Adrenal gland (tissue), 12 donors: Measurements from ENCODE around the gene PCYOX1L. TPM values are rescaled to one million over a fixed set of nuclear protein-coding genes. Genes with fewer than 3 reads are reported as not detected.

Experiments used
- DNase-seq, 7 donors: peaks; one replicate each; pipeline ENCODE4 v3.0.0-alpha.2; 2019 to 2020
- H3K27ac ChIP-seq, 5 donors: fragments of 200-600 bp; sonication (generic) in 4 of 5; 1 replicate in 3 of 5; 2 replicates in 2 of 5; pipeline versions ENCODE4 v1.5.1 to v1.8.0; 2016 to 2020; ENCODE audit warnings: mild to moderate bottlenecking in 1 of 5
- H3K27me3 ChIP-seq: fragments of 200-600 bp; 2 replicates; pipeline ENCODE4 v1.8.0; 2021
- H3K36me3 ChIP-seq, 2 donors: fragments of 200-600 bp; replicated peaks in 1 of 2; 1 replicate in 1 of 2; 2 replicates in 1 of 2; pipeline versions ENCODE4 v1.5.1 to v1.8.0; 2018 to 2022
- H3K4me1 ChIP-seq, 2 donors: fragments of 200-600 bp; replicated peaks in 1 of 2; 1 replicate in 1 of 2; 2 replicates in 1 of 2; pipeline versions ENCODE4 v1.5.1 to v1.8.0; 2018 to 2021
- H3K4me3 ChIP-seq, 4 donors: fragments of 200-600 bp; sonication (generic) in 3 of 4; one replicate each; pipeline ENCODE4 v1.5.1; 2016 to 2018
- H3K9me3 ChIP-seq, 3 donors: fragments of 200-600 bp; sonication (generic) in 1 of 3; replicated peaks in 1 of 3; 1 replicate in 2 of 3; 2 replicates in 1 of 3; pipeline versions ENCODE4 v1.5.1 to v1.8.0; 2016 to 2021
- CTCF ChIP-seq, 6 experiments: fragments of 450-650 bp in 4 of 6; fragments of 200-600 bp in 2 of 6; sonication (generic) in 1 of 6; IDR thresholded peaks; 1 replicate in 5 of 6; 2 replicates in 1 of 6; pipeline versions ENCODE4 v1.5.1 to v1.8.0; 2016 to 2021; ENCODE audit warnings: antibody characterized with exemption in 6 of 6, mild to moderate bottlenecking in 2 of 6, moderate library complexity in 1 of 6
- POLR2A ChIP-seq, 2 donors: fragments of 450-650 bp; IDR thresholded peaks; one replicate each; pipeline ENCODE4 v1.6.1; 2017; ENCODE audit warnings: antibody characterized with exemption in 2 of 2, mild to moderate bottlenecking in 2 of 2, moderate library complexity in 1 of 2
- WGBS, 4 donors: extraction: QIAGEN DNeasy Blood & Tissue Kit in 2 of 4; methylation state at CpG; one replicate each; pipeline versions ENCODE4 v1.1.5 to v1.1.7; 2013 to 2017; 5-methylcytosine and 5-hydroxymethylcytosine counted together
- intact Hi-C, 2 donors: fragments of 100-400 bp; cut with DNase I; formaldehyde crosslinking; loops; one replicate each; pipeline versions ENCODE4 v1.14.1 to v1.15.0; 2022 to 2023
- polyA plus RNA-seq, 3 donors: library from polyadenylated mRNA; stranded (reverse); fragments of 200-250 nt in 2 of 3; fragments of 350-450 nt in 1 of 3; fragmentation: Illumina TruSeq in 1 of 3; extraction: RNeasy Lipid Tissue Mini Kit (QIAGEN cat#74804) in 1 of 3; gene quantifications; one replicate each; pipeline ENCODE4 v1.2.3, GENCODE V29; 2013 to 2014
- total RNA-seq, 9 donors: library from RNA; depleted of rRNA in 4 of 9; stranded (reverse); fragments of >200 nt in 4 of 9; fragments of 120-200 nt in 1 of 9; fragmentation: NEBNext Ultra II Directional in 1 of 9; extraction: Animal tissue kit (Norgen Biotek cat#: 25700) in 1 of 9; gene quantifications; one replicate each; pipeline versions ENCODE4 v1.1.0 to v1.2.4, GENCODE V29; 2013 to 2023
- donor health status: healthy with polysubstance abuse.
- donor health status: Bipolar disorder and iron deficiency.
- donor health status: DM: yes; HTN: yes; CAD: no.
- donor health status: DM: no; HTN: no; CAD: no.
- donor health status: DM: no; HTN: no; CAD: no.
- donor health status: DM: yes; HTN: yes; CAD: no.

PCYOX1L gene
- total and polyA plus RNA-seq, 12 donors, result 4.7 to 17.1 (median 9.4) TPM

- 67 to 81% (median 69%) methylated on average over 2 of the region's 2 CpGs for WGBS, 4 donors
- DNase-seq, result peak; percentile 49 to 79 (median 75)
- H3K9me3 ChIP-seq, result no peaks in the 10 kb centered on the region
- TF ChIP-seq POLR2A (IDR thresholded peaks at IDR 0.05), result no peak
- no peak for TF ChIP-seq CTCF (IDR thresholded peaks at IDR 0.05)
- H3K27me3 ChIP-seq, result no peaks in the 10 kb centered on the region
- intact Hi-C loops, result loop anchor here (5.0 to 10.0 kb wide), 2 partner anchors 196 to 244 kb away; no protein-coding TSS in a partner anchor
- H3K4me1 ChIP-seq, result peaks cover 0 to 7% of the 10 kb centered on the region in 2 donors
- H3K4me3 ChIP-seq, result no peak overlapping the region
- peak overlapping the region in 1 of 5 donors; percentile 20 for H3K27ac ChIP-seq
- no peaks in the 10 kb centered on the region for H3K36me3 ChIP-seq
These were observed 13.0 kb downstream of the PCYOX1L start for GRCh38 chr5:149370878-149371277.

GRCh38 chr5:149371296-149371962 is 13.6 kb downstream of the PCYOX1L start:
- intact Hi-C loops, result loop anchor here (5.0 to 10.0 kb wide), 2 partner anchors 196 to 243 kb away; no protein-coding TSS in a partner anchor
- 27 to 47% (median 46%) methylated on average over 6 to 12 of the region's 12 CpGs for WGBS, 4 donors
- Histone ChIP-seq H3K9me3 (no peaks in the 10 kb centered on the region), H3K4me3 (no peak overlapping the region), H3K27ac (peak overlapping the region in 1 of 5 donors; percentile 20), H3K27me3 (no peaks in the 10 kb centered on the region), H3K4me1 (peaks cover 0 to 7% of the 10 kb centered on the region in 2 donors), H3K36me3 (no peaks in the 10 kb centered on the region)
- peak; percentile 48 to 71 (median 70) for TF ChIP-seq CTCF (IDR thresholded peaks at IDR 0.05)
- no peak for TF ChIP-seq POLR2A (IDR thresholded peaks at IDR 0.05)
- DNase-seq, result peak; percentile 63 to 83 (median 67)

GRCh38 chr5:149372076-149372795 is 14.4 kb downstream of the PCYOX1L start:
- Histone ChIP-seq H3K27ac (no peak overlapping the region), H3K4me1 (peaks cover 0 to 7% of the 10 kb centered on the region in 2 donors)

More at GRCh38 chr5:149372076-149372795, 14.4 kb downstream of the PCYOX1L start:
- WGBS, 4 donors, result 83 to 90% (median 88%) methylated on average over 4 of the region's 4 CpGs
- peak in 1 of 7 donors; percentile 29 for DNase-seq
- no peaks in the 10 kb centered on the region for H3K36me3 ChIP-seq
- no peak overlapping the region for H3K4me3 ChIP-seq
- intact Hi-C loops, result loop anchor here (5.0 to 10.0 kb wide), 2 partner anchors 195 to 243 kb away; no protein-coding TSS in a partner anchor
- TF ChIP-seq POLR2A (IDR thresholded peaks at IDR 0.05) (no peak), CTCF (IDR thresholded peaks at IDR 0.05) (no peak)
- no peaks in the 10 kb centered on the region for H3K27me3 ChIP-seq
- H3K9me3 ChIP-seq, result no peaks in the 10 kb centered on the region
